Measurements from ENCODE around the gene RAMP3.

The RAMP3 gene

GRCh38 chr7:45196374-45196773 is 38.8 kb downstream of the RAMP3 start:
- DNase-seq (ENCODE audit: low spot score): peak; percentile 71
- TF ChIP-seq CTCF (IDR thresholded peaks at IDR 0.05; ENCODE audit: extremely low read depth, insufficient read depth, missing control alignments): no peak
- in situ Hi-C loops (cut with MboI; ENCODE audit: low pct_unique_long_range_greater_than_20kb, low sequenced_read_pairs, unreplicated experiment): no loop called here

GRCh38 chr7:45197461-45197860 is 39.9 kb downstream of the RAMP3 start:
- DNase-seq (ENCODE audit: low spot score): no peak
- TF ChIP-seq CTCF (IDR thresholded peaks at IDR 0.05; ENCODE audit: extremely low read depth, insufficient read depth, missing control alignments): no peak
- in situ Hi-C loops (cut with MboI; ENCODE audit: low pct_unique_long_range_greater_than_20kb, low sequenced_read_pairs, unreplicated experiment): no loop called here

- in situ Hi-C loops (cut with MboI; ENCODE audit: low pct_unique_long_range_greater_than_20kb, low sequenced_read_pairs, unreplicated experiment): no loop called here
- no peak for TF ChIP-seq CTCF (IDR thresholded peaks at IDR 0.05; ENCODE audit: extremely low read depth, insufficient read depth, missing control alignments)
- no peak for DNase-seq (ENCODE audit: low spot score)
These were observed 41.4 kb downstream of the RAMP3 start for GRCh38 chr7:45198986-45199385.

GRCh38 chr7:45199506-45199905 is 41.9 kb downstream of the RAMP3 start:
- TF ChIP-seq CTCF (IDR thresholded peaks at IDR 0.05; ENCODE audit: extremely low read depth, insufficient read depth, missing control alignments): no peak
- in situ Hi-C loops (cut with MboI; ENCODE audit: low pct_unique_long_range_greater_than_20kb, low sequenced_read_pairs, unreplicated experiment): no loop called here
- DNase-seq (ENCODE audit: low spot score): no peak

- no peak for DNase-seq (ENCODE audit: low spot score)
- in situ Hi-C loops (cut with MboI; ENCODE audit: low pct_unique_long_range_greater_than_20kb, low sequenced_read_pairs, unreplicated experiment): no loop called here
- TF ChIP-seq CTCF (IDR thresholded peaks at IDR 0.05; ENCODE audit: extremely low read depth, insufficient read depth, missing control alignments): no peak
These were observed 45.0 kb downstream of the RAMP3 start for GRCh38 chr7:45202625-45203024.

GRCh38 chr7:45203036-45203435 is 45.4 kb downstream of the RAMP3 start:
- no peak for TF ChIP-seq CTCF (IDR thresholded peaks at IDR 0.05; ENCODE audit: extremely low read depth, insufficient read depth, missing control alignments)
- no peak for DNase-seq (ENCODE audit: low spot score)
- in situ Hi-C loops (cut with MboI; ENCODE audit: low pct_unique_long_range_greater_than_20kb, low sequenced_read_pairs, unreplicated experiment): no loop called here

- in situ Hi-C loops (cut with MboI; ENCODE audit: low pct_unique_long_range_greater_than_20kb, low sequenced_read_pairs, unreplicated experiment): no loop called here
- no peak for TF ChIP-seq CTCF (IDR thresholded peaks at IDR 0.05; ENCODE audit: extremely low read depth, insufficient read depth, missing control alignments)
These were observed 45.9 kb downstream of the RAMP3 start for GRCh38 chr7:45203459-45203858.

More at GRCh38 chr7:45203459-45203858, 45.9 kb downstream of the RAMP3 start:
- DNase-seq (ENCODE audit: low spot score): no peak

Data from GM13977 (cell line).